IMR-90 (cell line): Measurements from ENCODE around the gene BOLL. TPM values are rescaled to one million over a fixed set of nuclear protein-coding genes. Genes with fewer than 3 reads are reported as not detected.

Experiments
- ATAC-seq: fragments of 200-7000 bp; cut with Tn5 transposase; 2 replicates; pipeline ENCODE4 v1.9.1; 2020; ENCODE audit warnings: low read depth, mild to moderate bottlenecking, moderate library complexity
- BruUV-seq: library from RNA; stranded (reverse); fragments of 400-500 nt; replicated peaks from 2 replicates; lab custom pipeline; 2021; lab: Mats Ljungman, UMichigan
- CTCF ChIA-PET: fragments of 300-600 bp; formaldehyde crosslinking; extraction: SDS; loops from one replicate; lab custom pipeline; 2021; ENCODE audit warnings: antibody characterized with exemption; lab: Yijun Ruan, JAX
- POLR2A ChIA-PET: fragments of 300-600 bp; sonication (Branson Sonifier 250); formaldehyde crosslinking; loops from one replicate; lab custom pipeline; 2022; ENCODE audit warnings: antibody characterized with exemption; ENCODE audit not compliant: unreplicated experiment; lab: Charles Lee
- DNase-seq: peaks from one replicate; pipeline ENCODE4 v3.0.0; 2013
- H2AFZ ChIP-seq: replicated peaks from 2 replicates; pipeline ENCODE3; 2013; ENCODE audit warnings: low read length, mild to moderate bottlenecking; ENCODE audit not compliant: poor library complexity
- H2AK5ac ChIP-seq: 2 replicates; pipeline ENCODE4 v1.6.1; 2013; ENCODE audit warnings: low read depth, low read length, inconsistent platforms
- H2AK9ac ChIP-seq: replicated peaks from 2 replicates; pipeline ENCODE3; 2013; ENCODE audit warnings: mild to moderate bottlenecking, low read depth, low read length, moderate library complexity; ENCODE audit not compliant: poor library complexity
- H2BK120ac ChIP-seq: 2 replicates; pipeline ENCODE4 v1.6.1; 2013; ENCODE audit warnings: low read depth, low read length, inconsistent platforms
- H2BK15ac ChIP-seq: 3 replicates; pipeline ENCODE4 v1.6.1; 2013; ENCODE audit warnings: low read depth, low read length, inconsistent platforms
- H2BK20ac ChIP-seq: 2 replicates; pipeline ENCODE4 v1.6.1; 2013; ENCODE audit warnings: low read depth, mild to moderate bottlenecking, inconsistent platforms, low read length, moderate library complexity
- H2BK5ac ChIP-seq: 2 replicates; pipeline ENCODE4 v1.6.1; 2013; ENCODE audit warnings: mild to moderate bottlenecking, low read depth, low read length, inconsistent platforms; ENCODE audit not compliant: poor library complexity, severe bottlenecking
- H3K14ac ChIP-seq: replicated peaks from 2 replicates; pipeline ENCODE4 v1.6.1; 2013; ENCODE audit warnings: low read depth, low read length, inconsistent platforms
- H3K18ac ChIP-seq: 2 replicates; pipeline ENCODE4 v1.6.1; 2013; ENCODE audit warnings: low read depth, low read length, control low read depth
- H3K23ac ChIP-seq: 2 replicates; pipeline ENCODE4 v1.6.1; 2013; ENCODE audit warnings: low read depth, low read length, inconsistent platforms
- H3K27ac ChIP-seq: 2 replicates; pipeline ENCODE4 v1.5.1; 2013; ENCODE audit warnings: mild to moderate bottlenecking, control low read depth, low read length; ENCODE audit not compliant: insufficient read depth
- H3K27me3 ChIP-seq: 2 replicates; pipeline ENCODE4 v1.6.1; 2013; ENCODE audit warnings: low read length; ENCODE audit not compliant: control insufficient read depth, insufficient read depth
- H3K36me3 ChIP-seq: 2 replicates; pipeline ENCODE4 v1.6.1; 2013; ENCODE audit warnings: low read length, mixed read lengths; ENCODE audit not compliant: control insufficient read depth, insufficient read depth
- H3K4ac ChIP-seq: 2 replicates; pipeline ENCODE4 v1.6.1; 2013; ENCODE audit warnings: low read depth, low read length, inconsistent platforms
- H3K4me1 ChIP-seq: 2 replicates; pipeline ENCODE4 v1.6.1; 2013; ENCODE audit warnings: low read length, mixed read lengths; ENCODE audit not compliant: control insufficient read depth, insufficient read depth
- H3K4me2 ChIP-seq: 2 replicates; pipeline ENCODE4 v1.6.1; 2013; ENCODE audit warnings: low read depth, mild to moderate bottlenecking, control low read depth, low read length, moderate library complexity
- H3K4me3 ChIP-seq: 2 replicates; pipeline ENCODE4 v1.5.1; 2013; ENCODE audit warnings: low read depth, mild to moderate bottlenecking, control low read depth, low read length, moderate library complexity; ENCODE audit not compliant: insufficient read depth
- H3K56ac ChIP-seq: 2 replicates; pipeline ENCODE4 v1.6.1; 2013; ENCODE audit warnings: low read length, inconsistent platforms; ENCODE audit not compliant: insufficient read depth; ENCODE audit errors: extremely low read depth
- H3K79me1 ChIP-seq, 2 experiments: 2 replicates each; pipeline ENCODE4 v1.6.1; 2013; ENCODE audit warnings: low read length in 2 of 2, inconsistent platforms in 1 of 2, low read depth in 1 of 2
- H3K9ac ChIP-seq: 2 replicates; pipeline ENCODE4 v1.6.1; 2013; ENCODE audit warnings: low read depth, low read length, control low read depth
- H3K9me1 ChIP-seq: 2 replicates; pipeline ENCODE4 v1.6.1; 2013; ENCODE audit warnings: low read length, inconsistent platforms; ENCODE audit not compliant: insufficient read depth
- H3K9me3 ChIP-seq: 2 replicates; pipeline ENCODE4 v1.6.1; 2013; ENCODE audit warnings: low read length; ENCODE audit not compliant: control insufficient read depth, insufficient read depth
- H4K20me1 ChIP-seq: 2 replicates; pipeline ENCODE4 v1.6.1; 2013; ENCODE audit warnings: low read length, inconsistent platforms; ENCODE audit not compliant: insufficient read depth
- H4K5ac ChIP-seq: 2 replicates; pipeline ENCODE4 v1.6.1; 2013; ENCODE audit warnings: mild to moderate bottlenecking, low read depth, low read length, control low read depth
- H4K8ac ChIP-seq, 2 experiments: 2 replicates each; pipeline ENCODE4 v1.6.1; 2013; ENCODE audit warnings: low read depth in 2 of 2, low read length in 2 of 2, control low read depth in 1 of 2, inconsistent platforms in 1 of 2
- H4K91ac ChIP-seq: 2 replicates; pipeline ENCODE4 v1.6.1; 2013; ENCODE audit warnings: low read depth, low read length, inconsistent platforms; ENCODE audit not compliant: insufficient read depth
- CEBPB ChIP-seq: IDR thresholded peaks from 2 replicates; pipeline ENCODE4 v1.6.1; 2012; ENCODE audit warnings: low read depth, low read length, improper control_type of control experiment
- CHD1 ChIP-seq: IDR thresholded peaks from 2 replicates; pipeline ENCODE4 v1.6.1; 2012; ENCODE audit warnings: low read depth, low read length, improper control_type of control experiment
- MAFK ChIP-seq: IDR thresholded peaks from 2 replicates; pipeline ENCODE4 v1.6.1; 2012; ENCODE audit warnings: low read depth, low read length, improper control_type of control experiment
- MAZ ChIP-seq: IDR thresholded peaks from 2 replicates; pipeline ENCODE4 v1.6.1; 2012; ENCODE audit warnings: low read depth, mild to moderate bottlenecking, low read length, improper control_type of control experiment, moderate library complexity, borderline replicate concordance
- MXI1 ChIP-seq: IDR thresholded peaks from 2 replicates; pipeline ENCODE4 v1.6.1; 2012; ENCODE audit warnings: low read depth, mild to moderate bottlenecking, low read length, moderate library complexity, borderline replicate concordance
- NFE2L2 ChIP-seq: fragments of 150-350 bp; IDR thresholded peaks from 2 replicates; pipeline ENCODE4 v1.6.1; 2016; ENCODE audit warnings: low read depth, mild to moderate bottlenecking, low read length
- RAD21 ChIP-seq: IDR thresholded peaks from 2 replicates; pipeline ENCODE4 v1.6.1; 2012; ENCODE audit warnings: low read length, improper control_type of control experiment
- RCOR1 ChIP-seq: IDR thresholded peaks from 2 replicates; pipeline ENCODE4 v1.6.1; 2012; ENCODE audit warnings: mild to moderate bottlenecking, low read length, improper control_type of control experiment; ENCODE audit not compliant: insufficient replicate concordance
- RFX5 ChIP-seq: IDR thresholded peaks from 2 replicates; pipeline ENCODE4 v1.8.0; 2012; ENCODE audit warnings: low read depth, mild to moderate bottlenecking, low read length, moderate library complexity
- SMC3 ChIP-seq: fragments of 150-350 bp; IDR thresholded peaks from 2 replicates; pipeline ENCODE4 v1.6.1; 2016; ENCODE audit warnings: low read depth, mild to moderate bottlenecking, antibody characterized with exemption, low read length, moderate library complexity
- WGBS, 2 experiments: methylation state at CpG; one replicate each; pipeline versions ENCODE4 v1.1.5 to v1.1.7; 2013; ENCODE audit warnings: missing lambda C conversion rate in 2 of 2; ENCODE audit not compliant: insufficient read length in 1 of 2; ENCODE audit errors: extremely low coverage in 2 of 2; 5-methylcytosine and 5-hydroxymethylcytosine counted together
- dilution Hi-C: fragments of 300-500 bp; cut with HindIII; formaldehyde crosslinking; loops from one replicate; pipeline ENCODE4 v1.14.3; 2018; ENCODE audit warnings: low sequenced_read_pairs; ENCODE audit not compliant: unreplicated experiment
- in situ Hi-C: fragments of 300-500 bp; cut with MboI; formaldehyde crosslinking; loops from 3 replicates; pipeline ENCODE4 v1.14.3; 2019; ENCODE audit warnings: low sequenced_read_pairs, inconsistent platforms, mixed read lengths
- intact Hi-C: fragments of 100-400 bp; cut with micrococcal nuclease; formaldehyde crosslinking; loops from 2 replicates; pipeline ENCODE4 v1.10.0; 2022
- polyA plus RNA-seq, 3 experiments: library from polyadenylated mRNA; depleted of rRNA; stranded (reverse); fragments of >200 nt; gene quantifications; 2 replicates each; pipeline ENCODE4 v1.2.3, GENCODE V29; 2012; ENCODE audit warnings: low replicate concordance in 1 of 3
- total RNA-seq: library from RNA; depleted of rRNA; stranded (reverse); fragments of >200 nt; gene quantifications from 2 replicates; pipeline ENCODE4 v1.2.3, GENCODE V29; 2012
- TF ChIP-seq, protein P1 (sequence below): fragments of 150-350 bp; IDR thresholded peaks from 2 replicates; pipeline ENCODE4 v1.6.1; 2017; ENCODE audit warnings: mild to moderate bottlenecking, antibody characterized with exemption, low read length, low read depth
- TF ChIP-seq, protein P2 (sequence below): conservative IDR thresholded peaks from 2 replicates; pipeline ENCODE4 v1.5.1; 2012; ENCODE audit warnings: mild to moderate bottlenecking, low read depth, low read length, improper control_type of control experiment
- TF ChIP-seq, protein P3 (sequence below): fragments of 150-350 bp; IDR thresholded peaks from 2 replicates; pipeline ENCODE4 v1.6.1; 2016; ENCODE audit warnings: low read depth, mild to moderate bottlenecking, low read length, moderate library complexity, borderline replicate concordance

BOLL gene
- total and polyA plus RNA-seq, 2 of the 4 experiments (the other 2 are of a cell fraction) = not detected

DNA sequence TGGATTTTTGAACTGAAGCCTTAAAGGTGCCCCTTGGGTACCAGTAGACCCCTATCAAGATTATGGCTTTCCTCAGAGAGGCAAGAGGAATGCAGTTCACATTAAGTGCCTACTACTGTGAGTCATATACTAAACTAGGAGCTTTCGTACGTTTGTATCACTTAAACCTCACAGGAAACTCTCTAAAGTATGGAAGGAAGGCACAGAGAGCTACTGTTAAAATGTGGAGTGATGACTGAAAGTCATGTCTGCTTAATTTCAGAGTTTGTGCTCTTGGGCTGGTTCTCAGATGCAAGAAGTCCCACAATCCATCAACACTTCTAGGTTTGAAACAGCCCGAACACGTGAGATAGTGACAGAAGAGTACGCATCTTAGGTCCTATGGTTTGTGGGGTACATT is 23.9 kb upstream of the BOLL start:
- dilution Hi-C loops = no loop called here

More for the DNA sequence above, 23.9 kb upstream of the BOLL start:
- H3K4me2 ChIP-seq = no peak overlapping the region
- no peak for ATAC-seq
- H4K91ac ChIP-seq = no peak overlapping the region
- H3K14ac ChIP-seq = no peak overlapping the region
- intact Hi-C loops = no loop called here
- H3K36me3 ChIP-seq = no peaks in the 10 kb centered on the region
- H3K79me1 ChIP-seq = no peaks in the 10 kb centered on the region
- no peak overlapping the region for H3K4ac ChIP-seq
- H3K4me1 ChIP-seq = no peaks in the 10 kb centered on the region
- H3K9me1 ChIP-seq = peaks cover 4% of the 10 kb centered on the region; the same call in 1 of the 2 replicates
- H3K23ac ChIP-seq = no peak overlapping the region; the same call in 1 of the 2 replicates
- no peak overlapping the region for H3K4me3 ChIP-seq
- no peak overlapping the region for H4K8ac ChIP-seq
- H3K9ac ChIP-seq = no peak overlapping the region
- no TSS peak for BruUV-seq
- no peak overlapping the region for H2AK5ac ChIP-seq
- no peak overlapping the region for H3K18ac ChIP-seq
- no peak overlapping the region for H2AK9ac ChIP-seq
- H3K27me3 ChIP-seq = peaks cover 19% of the 10 kb centered on the region
- no CpG with 5 or more reads among the region's 5 CpGs for WGBS, 2 experiments
- no peak overlapping the region for H2AFZ ChIP-seq
- H2BK20ac ChIP-seq = no peak overlapping the region
- no peak overlapping the region for H3K56ac ChIP-seq
- H2BK5ac ChIP-seq = no peak overlapping the region
- no peak overlapping the region for H4K5ac ChIP-seq
- H4K20me1 ChIP-seq = no peaks in the 10 kb centered on the region
- H3K27ac ChIP-seq = no peak overlapping the region
- H3K9me3 ChIP-seq = no peaks in the 10 kb centered on the region
- H2BK120ac ChIP-seq = no peak overlapping the region
- in situ Hi-C loops = loop anchor here (10.0 kb wide), 1 partner anchor 246 kb away; no protein-coding TSS in a partner anchor
- TF ChIP-seq RFX5 (no peak), SMC3 (no peak), RAD21 (no peak), CEBPB (no peak), NFE2L2 (no peak), CHD1 (no peak), MAZ (no peak), MXI1 (no peak), MAFK (no peak), RCOR1 (no peak)
- TF ChIP-seq, protein P1, sequence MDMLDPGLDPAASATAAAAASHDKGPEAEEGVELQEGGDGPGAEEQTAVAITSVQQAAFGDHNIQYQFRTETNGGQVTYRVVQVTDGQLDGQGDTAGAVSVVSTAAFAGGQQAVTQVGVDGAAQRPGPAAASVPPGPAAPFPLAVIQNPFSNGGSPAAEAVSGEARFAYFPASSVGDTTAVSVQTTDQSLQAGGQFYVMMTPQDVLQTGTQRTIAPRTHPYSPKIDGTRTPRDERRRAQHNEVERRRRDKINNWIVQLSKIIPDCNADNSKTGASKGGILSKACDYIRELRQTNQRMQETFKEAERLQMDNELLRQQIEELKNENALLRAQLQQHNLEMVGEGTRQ = no peak
- TF ChIP-seq, protein P2, sequence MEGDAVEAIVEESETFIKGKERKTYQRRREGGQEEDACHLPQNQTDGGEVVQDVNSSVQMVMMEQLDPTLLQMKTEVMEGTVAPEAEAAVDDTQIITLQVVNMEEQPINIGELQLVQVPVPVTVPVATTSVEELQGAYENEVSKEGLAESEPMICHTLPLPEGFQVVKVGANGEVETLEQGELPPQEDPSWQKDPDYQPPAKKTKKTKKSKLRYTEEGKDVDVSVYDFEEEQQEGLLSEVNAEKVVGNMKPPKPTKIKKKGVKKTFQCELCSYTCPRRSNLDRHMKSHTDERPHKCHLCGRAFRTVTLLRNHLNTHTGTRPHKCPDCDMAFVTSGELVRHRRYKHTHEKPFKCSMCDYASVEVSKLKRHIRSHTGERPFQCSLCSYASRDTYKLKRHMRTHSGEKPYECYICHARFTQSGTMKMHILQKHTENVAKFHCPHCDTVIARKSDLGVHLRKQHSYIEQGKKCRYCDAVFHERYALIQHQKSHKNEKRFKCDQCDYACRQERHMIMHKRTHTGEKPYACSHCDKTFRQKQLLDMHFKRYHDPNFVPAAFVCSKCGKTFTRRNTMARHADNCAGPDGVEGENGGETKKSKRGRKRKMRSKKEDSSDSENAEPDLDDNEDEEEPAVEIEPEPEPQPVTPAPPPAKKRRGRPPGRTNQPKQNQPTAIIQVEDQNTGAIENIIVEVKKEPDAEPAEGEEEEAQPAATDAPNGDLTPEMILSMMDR = no peak
- TF ChIP-seq, protein P3, sequence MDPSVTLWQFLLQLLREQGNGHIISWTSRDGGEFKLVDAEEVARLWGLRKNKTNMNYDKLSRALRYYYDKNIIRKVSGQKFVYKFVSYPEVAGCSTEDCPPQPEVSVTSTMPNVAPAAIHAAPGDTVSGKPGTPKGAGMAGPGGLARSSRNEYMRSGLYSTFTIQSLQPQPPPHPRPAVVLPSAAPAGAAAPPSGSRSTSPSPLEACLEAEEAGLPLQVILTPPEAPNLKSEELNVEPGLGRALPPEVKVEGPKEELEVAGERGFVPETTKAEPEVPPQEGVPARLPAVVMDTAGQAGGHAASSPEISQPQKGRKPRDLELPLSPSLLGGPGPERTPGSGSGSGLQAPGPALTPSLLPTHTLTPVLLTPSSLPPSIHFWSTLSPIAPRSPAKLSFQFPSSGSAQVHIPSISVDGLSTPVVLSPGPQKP = no peak
- no peak overlapping the region for H2BK15ac ChIP-seq
- ChIA-PET POLR2A (no interaction called here), CTCF (interaction anchor here (1.0 kb wide), 1 partner anchor 12 kb away, joined by 3 read pairs; no protein-coding TSS in a partner anchor)
- DNase-seq = no peak
